ENCODE data around the gene DBF4B. TPM values are rescaled to one million over a fixed set of nuclear protein-coding genes. Genes with fewer than 3 reads are reported as not detected.

Gene DBF4B
- total and polyA plus RNA-seq, 2 of the 13 experiments (the other 11 are each of a cell fraction or from before 2014, with no cell fraction given), result 11.7 to 13.2 TPM

GRCh38 chr17:44769647-44770084 lies 61.2 kb downstream of the DBF4B start (continued):
- TF ChIP-seq ATF2 (CRISPR knock-in tag; IDR thresholded peaks at IDR 0.05), result 0 out of 2 replicates have a peak, but pooled peaks have one; percentile 20
- no peak for TF ChIP-seq POLR2A (IDR thresholded peaks at IDR 0.05; ENCODE audit: insufficient read depth in 1 of 2, low read depth in 2 of 2, low read length in 2 of 2)
- no peak for TF ChIP-seq ZNF567 (CRISPR knock-in tag; IDR thresholded peaks at IDR 0.05; ENCODE audit: borderline replicate concordance)
- no peak for TF ChIP-seq ZNF850 (CRISPR knock-in tag; conservative IDR thresholded peaks at IDR 0.05)
- TF ChIP-seq SALL1 (CRISPR knock-in tag; IDR thresholded peaks at IDR 0.05), result peak; percentile 26; the same call in 1 of the 2 replicates
- TF ChIP-seq ZSCAN30 (CRISPR knock-in tag; IDR thresholded peaks at IDR 0.05), result no peak
- TF ChIP-seq ZNF7 (CRISPR knock-in tag; IDR thresholded peaks at IDR 0.05), result no peak
- TF ChIP-seq GATAD2A (CRISPR knock-in tag; IDR thresholded peaks at IDR 0.05), result peak; percentile 66; the same call in 1 of the 2 replicates
- no peak for TF ChIP-seq ZNF792 (CRISPR knock-in tag; IDR thresholded peaks at IDR 0.05)
- TF ChIP-seq IRX3 (CRISPR knock-in tag; IDR thresholded peaks at IDR 0.05; ENCODE audit: borderline replicate concordance, low read depth), result no peak
- TF ChIP-seq ZNF121 (CRISPR knock-in tag; IDR thresholded peaks at IDR 0.05), result no peak
- TF ChIP-seq TRAFD1 (CRISPR knock-in tag; IDR thresholded peaks at IDR 0.05; ENCODE audit: borderline replicate concordance), result no peak
- TF ChIP-seq, protein P1, sequence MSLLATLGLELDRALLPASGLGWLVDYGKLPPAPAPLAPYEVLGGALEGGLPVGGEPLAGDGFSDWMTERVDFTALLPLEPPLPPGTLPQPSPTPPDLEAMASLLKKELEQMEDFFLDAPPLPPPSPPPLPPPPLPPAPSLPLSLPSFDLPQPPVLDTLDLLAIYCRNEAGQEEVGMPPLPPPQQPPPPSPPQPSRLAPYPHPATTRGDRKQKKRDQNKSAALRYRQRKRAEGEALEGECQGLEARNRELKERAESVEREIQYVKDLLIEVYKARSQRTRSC (CRISPR knock-in tag; IDR thresholded peaks at IDR 0.05; ENCODE audit: low read depth), result no peak
- TF ChIP-seq, protein P2, sequence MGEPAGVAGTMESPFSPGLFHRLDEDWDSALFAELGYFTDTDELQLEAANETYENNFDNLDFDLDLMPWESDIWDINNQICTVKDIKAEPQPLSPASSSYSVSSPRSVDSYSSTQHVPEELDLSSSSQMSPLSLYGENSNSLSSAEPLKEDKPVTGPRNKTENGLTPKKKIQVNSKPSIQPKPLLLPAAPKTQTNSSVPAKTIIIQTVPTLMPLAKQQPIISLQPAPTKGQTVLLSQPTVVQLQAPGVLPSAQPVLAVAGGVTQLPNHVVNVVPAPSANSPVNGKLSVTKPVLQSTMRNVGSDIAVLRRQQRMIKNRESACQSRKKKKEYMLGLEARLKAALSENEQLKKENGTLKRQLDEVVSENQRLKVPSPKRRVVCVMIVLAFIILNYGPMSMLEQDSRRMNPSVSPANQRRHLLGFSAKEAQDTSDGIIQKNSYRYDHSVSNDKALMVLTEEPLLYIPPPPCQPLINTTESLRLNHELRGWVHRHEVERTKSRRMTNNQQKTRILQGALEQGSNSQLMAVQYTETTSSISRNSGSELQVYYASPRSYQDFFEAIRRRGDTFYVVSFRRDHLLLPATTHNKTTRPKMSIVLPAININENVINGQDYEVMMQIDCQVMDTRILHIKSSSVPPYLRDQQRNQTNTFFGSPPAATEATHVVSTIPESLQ (CRISPR knock-in tag; conservative IDR thresholded peaks at IDR 0.05), result no peak
- no peak for TF ChIP-seq MTF2 (CRISPR knock-in tag; IDR thresholded peaks at IDR 0.05; ENCODE audit: borderline replicate concordance)
- no peak for TF ChIP-seq TGIF2 (CRISPR knock-in tag; IDR thresholded peaks at IDR 0.05)
- no peak for TF ChIP-seq SPEN (CRISPR knock-in tag; IDR thresholded peaks at IDR 0.05; ENCODE audit: low read depth)
- no peak; the same call in 1 of the 2 replicates for TF ChIP-seq ZFP91 (CRISPR knock-in tag; IDR thresholded peaks at IDR 0.05; ENCODE audit: borderline replicate concordance)
- no peak for TF ChIP-seq SOX5 (CRISPR knock-in tag; IDR thresholded peaks at IDR 0.05; ENCODE audit: borderline replicate concordance)
- no peak for TF ChIP-seq PRPF4 (IDR thresholded peaks at IDR 0.05; ENCODE audit: low read depth, low read length, poor library complexity, severe bottlenecking)
- TF ChIP-seq HNRNPUL1 (IDR thresholded peaks at IDR 0.05; ENCODE audit: low read depth, low read length), result no peak
- no peak for TF ChIP-seq MYPOP (CRISPR knock-in tag; IDR thresholded peaks at IDR 0.05)

All from HepG2 (cell line).